ENCODE data around the gene CCDC141. TPM values are rescaled to one million over a fixed set of nuclear protein-coding genes. Genes with fewer than 3 reads are reported as not detected.

Gene CCDC141
- total RNA-seq, 1 experiment from 2014 or later = not detected

- no peak for DNase-seq (ENCODE audit: low read depth)
Measured at GRCh38 chr2:178787934-178788333, 262.0 kb downstream of the CCDC141 start.

- no peak for DNase-seq (ENCODE audit: low read depth)
Measured at GRCh38 chr2:178787155-178787554, 262.8 kb downstream of the CCDC141 start.

GRCh38 chr2:178783889-178784288 is 266.0 kb downstream of the CCDC141 start:
- no peak for DNase-seq (ENCODE audit: low read depth)

GRCh38 chr2:178782236-178782635 is 267.7 kb downstream of the CCDC141 start:
- DNase-seq (ENCODE audit: low read depth) = peak; percentile 17

Other genes with a start within 250 kb of the CCDC141 start
- gene TTN, start 242.7 kb downstream of the CCDC141 start, total RNA-seq (2014; rRNA removed; shearing (Covaris generic)) = 0.03 and 0.23 TPM in 2 replicates
- gene SESTD1, start 214.7 kb upstream of the CCDC141 start, total RNA-seq (2014; rRNA removed; shearing (Covaris generic)) = 7.2 and 12.5 TPM in 2 replicates

All from HT1080 (cell line).